Spleen (tissue), 11 donors: Measurements from ENCODE around the gene TFAM. TPM values are rescaled to one million over a fixed set of nuclear protein-coding genes. Genes with fewer than 3 reads are reported as not detected.

Source experiments
- DNase-seq: peaks from one replicate; pipeline ENCODE4 v3.0.0-alpha.2; 2020
- H3K27ac ChIP-seq, 8 donors: fragments of 200-600 bp; sonication (generic) in 7 of 8; 1 replicate in 4 of 8; 2 replicates in 4 of 8; pipeline versions ENCODE4 v1.5.0 to v1.8.0; 2016 to 2021; ENCODE audit warnings: inconsistent platforms in 4 of 8, mild to moderate bottlenecking in 4 of 8, moderate library complexity in 1 of 8
- H3K27me3 ChIP-seq, 7 donors: fragments of 200-600 bp; sonication (generic) in 6 of 7; replicated peaks in 1 of 7; 1 replicate in 4 of 7; 2 replicates in 3 of 7; pipeline versions ENCODE4 v1.5.0 to v1.8.0; 2016 to 2021; ENCODE audit warnings: inconsistent platforms in 3 of 7, mild to moderate bottlenecking in 1 of 7
- H3K36me3 ChIP-seq, 6 donors: fragments of 200-600 bp; sonication (generic) in 5 of 6; 1 replicate in 4 of 6; 2 replicates in 2 of 6; pipeline versions ENCODE4 v1.5.0 to v1.8.0; 2016 to 2021; ENCODE audit warnings: inconsistent platforms in 2 of 6
- H3K4me1 ChIP-seq, 6 donors: fragments of 200-600 bp; sonication (generic) in 5 of 6; 1 replicate in 3 of 6; 2 replicates in 3 of 6; pipeline versions ENCODE4 v1.5.0 to v1.8.0; 2016 to 2021; ENCODE audit warnings: inconsistent platforms in 3 of 6
- H3K4me3 ChIP-seq, 8 donors: fragments of 200-600 bp; sonication (generic) in 7 of 8; 1 replicate in 4 of 8; 2 replicates in 4 of 8; pipeline versions ENCODE4 v1.5.0 to v1.8.0; 2016 to 2021; ENCODE audit warnings: inconsistent platforms in 4 of 8, mild to moderate bottlenecking in 4 of 8, moderate library complexity in 2 of 8
- H3K9me3 ChIP-seq, 8 donors: fragments of 200-600 bp; sonication (generic) in 7 of 8; 1 replicate in 4 of 8; 2 replicates in 4 of 8; pipeline versions ENCODE4 v1.5.0 to v1.8.0; 2016 to 2021; ENCODE audit warnings: inconsistent platforms in 4 of 8
- POLR2A ChIP-seq, 3 donors: fragments of 450-650 bp; IDR thresholded peaks; one replicate each; pipeline ENCODE4 v1.5.1; 2017; ENCODE audit warnings: antibody characterized with exemption in 3 of 3, mild to moderate bottlenecking in 1 of 3
- POLR2AphosphoS5 ChIP-seq, 3 donors: sonication (generic); formaldehyde crosslinking; IDR thresholded peaks; one replicate each; pipeline ENCODE4 v1.5.1; 2017; ENCODE audit warnings: antibody characterized with exemption in 3 of 3
- WGBS, 5 donors: extraction: QIAGEN DNeasy Blood & Tissue Kit in 3 of 5; methylation state at CpG; one replicate each; pipeline versions ENCODE4 v1.1.5 to v1.1.7; 2013 to 2018; 5-methylcytosine and 5-hydroxymethylcytosine counted together
- intact Hi-C: fragments of 100-400 bp; cut with DNase I; formaldehyde crosslinking; loops from one replicate; pipeline ENCODE4 v1.15.0; 2023; ENCODE audit warnings: low total_unique reads
- polyA plus RNA-seq, 3 donors: library from polyadenylated mRNA; stranded (reverse); fragments of 200-250 nt; gene quantifications; one replicate each; pipeline ENCODE4 v1.2.1, GENCODE V29; 2013
- total RNA-seq, 7 donors: library from RNA; depleted of rRNA in 3 of 7; stranded (reverse); fragments of >200 nt in 3 of 7; fragmentation: NEBNext Ultra II Directional in 4 of 7; extraction: Animal tissue kit (Norgen Biotek cat#: 25700) in 4 of 7; gene quantifications; one replicate each; pipeline versions ENCODE4 v1.1.0 to v1.2.1, GENCODE V29; 2016 to 2021
- TF ChIP-seq, protein P1 (sequence below), 11 experiments: fragments of 200-600 bp in 7 of 11; fragments of 450-650 bp in 4 of 11; sonication (generic) in 4 of 11; IDR thresholded peaks in 8 of 11; conservative IDR thresholded peaks in 3 of 11; 1 replicate in 7 of 11; 2 replicates in 4 of 11; pipeline versions ENCODE4 v1.4.0 to v1.8.0; 2016 to 2021; ENCODE audit warnings: antibody characterized with exemption in 11 of 11, inconsistent platforms in 4 of 11, mild to moderate bottlenecking in 1 of 11
- donor health status: healthy with polysubstance abuse.
- donor health status: DM: no; HTN: no; CAD: no; lungs with moderate emphysema.
- donor health status: DM: no; HTN: no; CAD: no.
- donor health status: Bipolar disorder and iron deficiency.
- donor health status: healthy.
- donor health status: DM: no; HTN: no; CAD: no.
- donor health status: DM: yes; HTN: yes; CAD: no.

The TFAM gene
- total and polyA plus RNA-seq, 10 donors: 7.6 to 39.2 (median 24.1) TPM

DNA sequence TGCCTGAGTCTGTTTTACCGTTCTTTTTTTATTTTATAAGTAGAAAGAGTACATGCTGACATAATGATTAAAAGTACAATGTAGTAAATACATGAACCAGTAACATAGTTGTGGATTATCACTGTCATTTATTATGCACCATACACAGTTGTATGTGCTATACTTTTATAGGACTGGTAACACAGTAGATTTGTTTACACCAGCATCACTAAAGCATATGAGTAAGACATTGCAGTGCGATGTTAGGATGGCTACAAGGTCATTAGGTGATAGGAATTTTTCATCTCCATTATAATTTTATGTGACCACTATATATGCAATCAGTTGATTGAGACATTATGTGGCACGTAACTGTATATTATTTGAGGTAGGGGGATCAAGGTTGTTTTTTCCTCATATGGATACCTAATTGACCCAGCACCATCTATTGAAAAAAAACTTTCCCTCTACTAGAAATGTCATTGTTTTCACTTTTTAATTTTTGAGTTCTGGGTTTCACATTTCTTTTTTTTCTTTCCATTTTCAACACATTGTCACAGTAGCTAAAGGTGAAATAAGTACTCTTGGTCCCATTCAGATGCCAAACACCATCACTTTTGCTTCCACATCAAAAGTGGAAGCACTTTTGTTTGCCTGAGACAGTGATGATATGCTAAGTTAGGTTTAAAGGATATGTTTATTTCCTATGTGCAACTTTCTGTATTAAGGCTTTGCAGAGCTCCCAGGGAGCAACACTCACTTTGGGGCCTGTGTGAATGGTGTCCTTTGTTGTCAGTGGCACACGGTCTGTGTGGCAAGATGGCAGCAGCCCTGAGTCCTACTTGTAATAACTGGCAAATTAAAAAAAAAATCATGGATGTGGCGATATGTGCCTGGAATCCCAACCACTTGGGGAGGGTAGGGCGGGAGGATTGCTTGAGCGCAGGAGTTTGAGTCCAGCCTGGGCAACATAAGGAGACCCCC is 33.3 kb upstream of the TFAM start:
- Histone ChIP-seq H3K4me3 (no peak overlapping the region), H3K4me1 (peaks cover 6 to 85% (median 32%) of the 10 kb centered on the region in 6 donors), H3K27ac (peak overlapping the region in 7 of 8 donors; percentile 7 to 86 (median 66)), H3K36me3 (no peaks in the 10 kb centered on the region), H3K27me3 (no peaks in the 10 kb centered on the region), H3K9me3 (no peaks in the 10 kb centered on the region)
- WGBS, 5 donors: 90 to 97% (median 95%) methylated on average over 7 of the region's 7 CpGs
- no peak for TF ChIP-seq POLR2A (IDR thresholded peaks at IDR 0.05)
- TF ChIP-seq, protein P1, sequence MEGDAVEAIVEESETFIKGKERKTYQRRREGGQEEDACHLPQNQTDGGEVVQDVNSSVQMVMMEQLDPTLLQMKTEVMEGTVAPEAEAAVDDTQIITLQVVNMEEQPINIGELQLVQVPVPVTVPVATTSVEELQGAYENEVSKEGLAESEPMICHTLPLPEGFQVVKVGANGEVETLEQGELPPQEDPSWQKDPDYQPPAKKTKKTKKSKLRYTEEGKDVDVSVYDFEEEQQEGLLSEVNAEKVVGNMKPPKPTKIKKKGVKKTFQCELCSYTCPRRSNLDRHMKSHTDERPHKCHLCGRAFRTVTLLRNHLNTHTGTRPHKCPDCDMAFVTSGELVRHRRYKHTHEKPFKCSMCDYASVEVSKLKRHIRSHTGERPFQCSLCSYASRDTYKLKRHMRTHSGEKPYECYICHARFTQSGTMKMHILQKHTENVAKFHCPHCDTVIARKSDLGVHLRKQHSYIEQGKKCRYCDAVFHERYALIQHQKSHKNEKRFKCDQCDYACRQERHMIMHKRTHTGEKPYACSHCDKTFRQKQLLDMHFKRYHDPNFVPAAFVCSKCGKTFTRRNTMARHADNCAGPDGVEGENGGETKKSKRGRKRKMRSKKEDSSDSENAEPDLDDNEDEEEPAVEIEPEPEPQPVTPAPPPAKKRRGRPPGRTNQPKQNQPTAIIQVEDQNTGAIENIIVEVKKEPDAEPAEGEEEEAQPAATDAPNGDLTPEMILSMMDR (IDR thresholded peaks at IDR 0.05 in 8 of 11, conservative IDR thresholded peaks at IDR 0.05 in 3 of 11): no peak
- no peak for TF ChIP-seq POLR2AphosphoS5 (IDR thresholded peaks at IDR 0.05)
- no peak for DNase-seq
- intact Hi-C loops: no loop called here

DNA sequence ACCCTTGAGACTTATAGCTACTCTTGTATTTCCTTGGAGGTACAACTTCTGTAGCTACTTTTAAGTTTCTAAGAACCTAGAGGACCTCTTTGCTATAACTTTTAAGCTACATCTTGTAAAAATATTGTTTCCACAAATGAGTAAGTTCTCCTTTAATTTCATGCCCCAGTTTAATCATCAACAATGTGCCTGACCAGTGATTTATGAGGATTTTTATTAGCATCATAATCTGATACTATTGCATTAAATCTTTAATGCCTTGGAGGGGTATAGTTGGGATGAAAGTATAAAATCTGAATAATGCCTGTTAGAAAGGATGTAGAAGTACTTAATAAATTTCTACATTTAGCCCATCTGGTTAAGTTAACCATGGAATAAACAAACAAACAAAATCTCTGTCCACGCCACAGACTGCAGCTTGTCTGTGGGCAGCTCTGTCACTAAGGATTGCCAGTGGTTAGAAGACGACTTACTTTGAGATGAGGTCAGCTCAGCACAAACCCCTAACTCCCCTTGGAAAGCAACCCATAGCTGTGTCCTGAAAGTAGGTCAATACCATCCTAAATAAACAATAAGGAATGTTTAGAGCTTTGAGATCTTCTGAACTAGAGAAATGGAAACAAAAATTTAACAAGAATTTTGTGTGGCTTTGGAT is 32.1 kb upstream of the TFAM start:
- H3K27ac ChIP-seq: peak overlapping the region in 2 of 8 donors; percentile 82 to 86
- TF ChIP-seq, protein P1 (IDR thresholded peaks at IDR 0.05 in 8 of 11, conservative IDR thresholded peaks at IDR 0.05 in 3 of 11): no peak
- TF ChIP-seq POLR2AphosphoS5 (IDR thresholded peaks at IDR 0.05) (no peak), POLR2A (IDR thresholded peaks at IDR 0.05) (no peak)
- no peaks in the 10 kb centered on the region for H3K27me3 ChIP-seq
- no peaks in the 10 kb centered on the region for H3K9me3 ChIP-seq
- no peak overlapping the region for H3K4me3 ChIP-seq
- H3K36me3 ChIP-seq: no peaks in the 10 kb centered on the region
- intact Hi-C loops: no loop called here
- DNase-seq: no peak
- peaks cover 6 to 86% (median 32%) of the 10 kb centered on the region in 6 donors for H3K4me1 ChIP-seq
- 72 to 85% (median 83%) methylated on average over 2 of the region's 2 CpGs for WGBS, 5 donors

DNA sequence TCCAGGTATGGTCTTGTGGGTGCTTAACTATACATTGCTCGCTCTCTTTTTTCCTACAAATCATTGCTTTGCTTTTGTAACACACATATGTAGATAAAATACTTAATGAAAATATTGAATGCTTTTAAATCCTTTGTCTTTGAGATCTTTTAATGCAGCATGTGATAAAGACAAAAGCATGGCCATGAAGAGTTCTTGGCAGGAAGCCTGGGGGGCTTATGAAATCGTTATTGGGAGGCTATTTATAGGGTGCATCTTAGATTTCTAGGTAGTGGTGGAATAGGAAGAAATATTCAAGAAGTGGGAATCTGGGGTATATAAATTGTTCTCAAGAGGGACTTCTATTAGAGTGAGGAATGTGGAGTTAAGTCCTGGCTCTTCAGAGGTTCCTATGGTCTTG is 28.5 kb upstream of the TFAM start:
- Histone ChIP-seq H3K36me3 (peaks cover 0 to 8% (median 0%) of the 10 kb centered on the region in 6 donors), H3K4me1 (peaks cover 6 to 80% (median 33%) of the 10 kb centered on the region in 6 donors), H3K9me3 (no peaks in the 10 kb centered on the region), H3K4me3 (no peak overlapping the region), H3K27ac (no peak overlapping the region), H3K27me3 (no peaks in the 10 kb centered on the region)
- TF ChIP-seq, protein P1 (IDR thresholded peaks at IDR 0.05 in 8 of 11, conservative IDR thresholded peaks at IDR 0.05 in 3 of 11): no peak
- TF ChIP-seq POLR2A (IDR thresholded peaks at IDR 0.05) (no peak), POLR2AphosphoS5 (IDR thresholded peaks at IDR 0.05) (no peak)
- intact Hi-C loops: no loop called here
- 51 to 57% (median 52%) methylated on average over 2 of the region's 2 CpGs for WGBS, 5 donors
- no peak for DNase-seq
